ENCODE measurements around the gene MAP1LC3B. TPM values are rescaled to one million over a fixed set of nuclear protein-coding genes. Genes with fewer than 3 reads are reported as not detected.
"Not testable (repeated sequence)": the region's sequence is repeated elsewhere in the genome, so short reads cannot be mapped to it uniquely, and the experiment has no call there.

The MAP1LC3B gene
- total RNA-seq, 1 donor from 2014 or later: 125 TPM

DNA sequence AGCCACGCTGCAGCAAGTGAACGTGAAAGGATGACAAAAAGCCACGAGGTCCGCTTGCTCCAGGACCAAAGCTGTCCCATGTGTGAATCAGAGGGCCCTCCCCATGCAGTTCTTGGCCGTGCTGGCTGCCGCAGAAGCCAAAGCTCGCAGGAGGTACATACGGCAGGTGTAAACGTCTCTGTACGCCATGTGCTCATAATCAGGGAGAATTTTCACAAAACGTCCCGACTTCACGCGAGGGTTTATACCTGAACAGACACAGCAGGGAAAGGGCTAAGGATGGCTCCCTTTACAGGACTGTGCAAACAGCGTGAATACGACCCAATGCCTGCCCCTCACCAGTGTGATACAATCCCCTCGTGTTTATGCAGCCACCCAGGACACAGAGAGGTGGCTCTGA, 33.9 kb upstream of the MAP1LC3B start:
- DNase-seq (ENCODE audit: missing footprints) (peak; percentile 48), ATAC-seq (no peak)
- intact Hi-C loops (cut with DNase I): loop anchor here (5.0 kb wide), 1 partner anchor 36 kb away; no protein-coding TSS in a partner anchor

DNA sequence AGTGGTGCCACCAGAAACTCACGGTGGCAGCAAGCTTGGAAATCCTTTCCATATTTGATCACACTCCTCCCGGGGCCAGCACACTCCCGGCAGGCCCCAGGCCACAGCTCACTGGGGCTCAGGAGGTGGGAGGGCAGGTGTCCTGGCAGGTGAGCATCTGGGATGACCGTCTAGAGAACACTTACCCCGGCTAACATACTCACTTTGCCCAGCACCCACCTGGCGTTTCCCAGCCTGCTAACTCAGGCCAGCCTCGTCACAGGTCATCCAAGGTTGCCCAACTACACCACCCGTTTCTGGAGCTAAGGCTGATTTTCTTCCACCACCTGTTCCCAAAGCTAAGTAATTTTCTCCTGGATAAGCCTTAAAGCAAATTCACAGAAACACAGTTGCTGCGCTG, 33.4 kb upstream of the MAP1LC3B start:
- ATAC-seq (no peak), DNase-seq (ENCODE audit: missing footprints) (peak; percentile 48)
- intact Hi-C loops (cut with DNase I): loop anchor here (5.0 kb wide), 1 partner anchor 36 kb away; no protein-coding TSS in a partner anchor

DNA sequence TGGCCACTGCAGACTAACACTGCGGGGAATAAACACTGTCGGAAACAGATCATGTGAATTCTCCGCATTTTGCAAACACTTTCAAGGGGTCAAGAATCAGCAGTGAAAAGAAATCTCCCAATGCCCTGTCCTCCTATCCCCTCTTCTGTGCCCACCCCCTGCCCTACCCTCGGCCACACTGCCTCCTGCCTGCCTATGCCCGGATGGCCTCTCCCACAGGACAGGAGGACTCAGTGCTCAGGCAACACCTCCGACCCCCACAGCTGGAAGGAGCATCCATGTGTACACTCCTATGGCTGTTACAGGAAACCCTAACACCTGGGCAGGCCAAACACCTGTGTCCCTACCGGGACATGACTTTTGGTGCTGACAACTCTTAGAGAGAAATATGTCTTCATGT, 33.0 kb upstream of the MAP1LC3B start:
- DNase-seq (ENCODE audit: missing footprints) (peak; percentile 17), ATAC-seq (no peak)
- intact Hi-C loops (cut with DNase I): loop anchor here (5.0 kb wide), 1 partner anchor 37 kb away; no protein-coding TSS in a partner anchor

DNA sequence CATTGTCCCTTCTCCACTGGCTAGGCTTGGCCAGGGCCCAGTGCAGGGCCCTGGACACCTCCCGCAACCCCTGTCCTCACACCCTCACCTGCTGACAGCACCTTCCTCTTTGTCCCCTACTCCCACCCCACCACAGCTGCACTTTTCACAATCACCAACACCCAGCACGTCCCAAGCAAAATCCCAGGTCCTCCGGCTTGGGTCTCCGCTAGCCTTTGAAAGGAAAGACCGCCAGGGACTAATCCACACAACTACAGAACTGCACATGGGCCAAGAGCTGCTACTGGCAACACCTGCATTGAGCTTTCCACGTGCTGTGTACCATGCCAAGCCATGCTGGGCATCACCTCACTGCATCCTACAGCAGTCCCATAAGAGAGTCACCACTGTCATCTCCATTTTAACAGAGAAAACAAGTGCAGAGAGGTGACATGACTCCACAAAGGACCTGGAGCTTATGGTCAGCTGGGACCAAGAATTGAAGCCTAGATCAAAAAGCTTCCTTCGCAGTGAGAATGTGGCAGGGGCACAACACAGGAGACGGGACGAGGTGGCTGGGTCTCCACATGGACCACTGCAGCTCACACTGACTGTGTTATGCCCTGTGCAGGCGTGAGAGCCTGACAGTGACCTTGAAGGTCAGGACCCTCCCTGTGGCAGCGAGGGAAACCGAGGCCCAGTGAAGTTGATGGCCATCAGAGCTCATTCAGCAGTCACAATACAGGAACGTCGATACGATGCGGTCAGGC, 31.1 kb upstream of the MAP1LC3B start:
- intact Hi-C loops (cut with DNase I): no loop called here
- DNase-seq (ENCODE audit: missing footprints) (peak; percentile 30), ATAC-seq (no peak)

DNA sequence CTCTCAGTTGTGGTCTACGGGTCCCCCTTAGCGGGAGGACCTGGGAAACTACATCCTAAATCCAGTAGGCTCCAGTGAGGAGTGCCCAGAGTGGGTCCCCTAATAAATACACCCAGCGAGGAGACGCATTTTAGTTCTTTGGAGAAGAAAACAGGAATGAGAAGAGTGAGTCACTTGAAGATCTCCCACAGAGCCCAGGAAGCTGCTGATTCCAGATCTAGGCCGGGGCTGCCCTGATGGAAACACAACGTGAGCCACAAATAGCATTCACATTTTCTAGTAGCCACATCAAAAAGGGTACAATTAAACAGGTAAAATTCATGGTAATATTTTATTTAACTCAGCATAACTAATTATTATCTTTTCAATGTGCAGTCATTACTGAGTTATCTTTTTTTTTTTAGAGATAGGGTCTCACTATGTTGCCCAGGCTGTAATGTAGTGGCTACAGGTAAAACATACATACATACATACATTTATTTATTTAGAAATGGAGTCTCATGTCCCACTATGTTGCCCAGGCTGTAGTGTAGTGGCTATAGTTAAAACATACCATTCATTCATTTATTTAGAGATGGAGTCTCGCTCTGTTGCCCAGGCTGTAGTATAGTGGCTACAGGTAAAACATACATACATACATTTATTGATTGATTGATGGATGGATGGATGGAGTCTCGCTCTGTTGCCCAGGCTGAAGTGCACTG, 30.1 kb upstream of the MAP1LC3B start:
- no peak for ATAC-seq
- no peak for DNase-seq (ENCODE audit: missing footprints)
- intact Hi-C loops (cut with DNase I): no loop called here

DNA sequence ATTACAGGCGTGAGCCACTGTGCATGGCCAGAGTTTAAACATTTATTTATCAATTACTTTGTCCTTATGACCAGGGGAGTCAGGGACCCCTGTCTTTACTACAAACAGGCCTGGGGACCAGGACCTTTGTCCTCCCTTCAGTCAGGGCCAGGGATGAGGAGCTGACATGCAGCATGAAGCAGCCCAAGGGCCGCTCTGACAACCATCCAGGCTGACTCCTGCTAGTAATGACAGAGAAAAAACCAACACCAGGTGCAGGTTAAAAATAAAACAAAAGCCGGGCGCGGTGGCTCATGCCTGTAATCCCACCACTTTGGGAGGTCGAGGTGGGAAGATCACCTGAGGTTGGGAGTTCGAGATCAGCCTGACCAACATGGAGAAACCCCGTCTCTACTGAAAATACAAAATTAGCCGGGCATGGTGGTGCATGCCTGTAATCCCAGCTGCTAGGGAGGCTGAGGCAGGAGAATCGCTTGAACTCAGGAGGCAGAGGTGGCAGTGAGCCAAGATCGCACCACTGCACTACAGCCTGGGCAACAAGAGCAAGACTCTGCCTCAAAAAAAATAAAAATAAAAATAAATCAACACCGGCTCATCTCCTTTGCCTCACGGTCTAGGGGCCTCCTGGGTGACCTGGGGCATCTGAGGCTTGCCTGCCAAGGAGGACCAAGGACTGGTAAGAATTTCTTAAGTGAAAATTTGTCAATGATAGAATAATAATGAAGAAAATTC, 29.1 kb upstream of the MAP1LC3B start:
- ATAC-seq; DNase-seq (ENCODE audit: missing footprints); intact Hi-C loops (cut with DNase I): not testable (repeated sequence)

DNA sequence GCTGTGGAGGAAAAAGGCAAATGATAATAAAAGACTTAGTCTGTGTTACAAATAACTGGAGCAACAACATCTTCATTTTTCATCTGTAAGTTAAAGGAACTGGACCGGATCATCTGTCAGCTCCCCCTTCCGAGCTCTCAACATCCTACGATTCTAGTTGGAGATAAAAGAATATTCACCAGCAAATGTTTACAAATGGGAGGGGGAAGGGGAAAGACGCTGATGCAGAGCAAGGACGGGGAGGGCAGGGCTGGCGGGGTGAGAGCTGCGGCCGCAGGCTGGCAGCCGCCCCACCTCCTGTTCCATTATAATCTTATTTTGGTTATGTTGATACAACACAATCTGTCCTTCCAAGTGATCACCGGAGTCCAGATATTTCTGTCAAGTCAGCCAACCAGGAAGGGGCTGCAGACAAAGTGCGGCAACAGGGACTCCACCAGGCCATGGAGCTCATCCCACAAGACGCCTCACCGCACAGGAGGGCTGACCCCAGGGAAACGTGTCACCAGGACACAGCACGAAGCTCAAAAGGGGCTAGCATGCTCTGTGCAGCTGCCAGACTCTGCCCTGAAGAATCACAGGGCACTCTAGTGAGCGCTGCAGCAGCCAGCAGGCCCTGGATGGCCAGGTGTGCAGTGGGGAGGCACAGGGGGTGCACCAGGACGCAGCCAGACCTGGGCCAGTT, 28.2 kb upstream of the MAP1LC3B start:
- no peak for DNase-seq (ENCODE audit: missing footprints)
- intact Hi-C loops (cut with DNase I): no loop called here
- peak; percentile 83 for ATAC-seq

DNA sequence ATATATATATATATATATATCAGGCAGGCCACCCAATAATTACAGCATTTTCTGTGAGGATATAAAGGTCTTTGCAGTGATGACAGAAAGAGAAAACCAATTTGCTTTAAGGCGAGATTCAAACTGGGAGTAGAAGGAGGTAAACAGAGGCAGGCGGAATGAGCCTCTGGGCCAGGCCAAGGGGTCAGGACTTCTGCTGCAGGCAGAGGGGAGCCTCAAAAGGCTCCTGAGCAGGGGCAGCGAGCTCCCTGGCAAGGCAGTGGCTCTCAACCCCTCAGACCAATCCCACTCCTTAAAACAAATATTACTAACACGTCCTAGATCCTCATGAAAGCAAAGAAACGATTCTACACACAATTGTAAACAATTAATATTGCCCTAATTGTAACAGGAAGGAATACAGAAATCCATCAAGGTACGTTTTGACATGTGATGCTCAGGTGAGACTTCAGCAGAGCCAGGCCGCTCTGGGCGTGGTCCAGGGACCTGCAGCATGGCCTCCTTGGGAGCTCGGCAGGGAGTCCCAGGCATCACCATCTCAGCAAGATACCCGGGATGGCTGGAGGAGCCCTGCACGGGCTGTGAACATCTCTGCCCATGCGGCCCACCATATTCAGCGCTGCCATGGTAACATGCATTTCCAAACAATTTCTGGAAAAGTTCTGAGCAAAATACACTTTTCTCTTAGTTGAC, 27.0 kb upstream of the MAP1LC3B start:
- intact Hi-C loops (cut with DNase I): no loop called here
- ATAC-seq (no peak), DNase-seq (ENCODE audit: missing footprints) (no peak)

DNA sequence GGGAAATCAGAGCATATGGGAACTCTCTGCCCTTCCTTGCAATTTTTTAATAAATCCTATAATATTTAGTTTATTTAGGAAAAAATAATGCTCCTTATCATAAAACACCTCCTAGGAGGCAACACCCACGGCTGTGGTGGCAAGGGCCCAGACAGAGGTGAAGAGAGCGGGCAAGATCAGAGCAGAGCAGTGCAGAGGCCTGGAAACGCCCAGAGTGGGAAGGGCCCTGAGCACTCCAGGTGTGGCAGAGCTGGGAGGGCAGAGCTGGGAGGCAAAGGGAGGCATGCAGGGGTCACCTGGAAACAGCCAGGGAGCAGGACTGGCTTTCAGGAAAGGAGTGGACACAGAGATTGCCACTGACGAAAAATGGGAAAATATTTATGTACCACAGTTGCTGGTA, 25.8 kb upstream of the MAP1LC3B start:
- intact Hi-C loops (cut with DNase I): no loop called here
- no peak for ATAC-seq
- DNase-seq (ENCODE audit: missing footprints): no peak

DNA sequence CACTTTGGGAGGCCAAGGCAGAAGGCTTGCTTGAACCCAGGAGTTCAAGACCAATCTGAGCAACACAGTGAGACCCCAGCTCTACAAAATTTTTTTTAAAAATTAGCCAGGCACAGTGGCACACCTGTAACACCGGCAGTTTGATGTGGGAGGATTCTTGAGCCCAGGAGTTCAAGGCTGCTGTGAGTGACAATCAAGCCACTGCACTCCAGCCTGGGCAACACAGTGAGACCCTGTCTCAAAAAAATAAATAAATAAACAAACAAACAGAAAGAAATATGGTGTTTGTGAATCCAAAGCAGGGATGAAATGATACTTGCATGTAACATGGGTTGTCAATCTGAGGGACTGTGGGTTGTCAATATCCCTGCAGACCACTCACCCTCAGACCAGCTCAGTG, 25.2 kb upstream of the MAP1LC3B start:
- DNase-seq (ENCODE audit: missing footprints) (no peak), ATAC-seq (no peak)
- intact Hi-C loops (cut with DNase I): no loop called here

DNA sequence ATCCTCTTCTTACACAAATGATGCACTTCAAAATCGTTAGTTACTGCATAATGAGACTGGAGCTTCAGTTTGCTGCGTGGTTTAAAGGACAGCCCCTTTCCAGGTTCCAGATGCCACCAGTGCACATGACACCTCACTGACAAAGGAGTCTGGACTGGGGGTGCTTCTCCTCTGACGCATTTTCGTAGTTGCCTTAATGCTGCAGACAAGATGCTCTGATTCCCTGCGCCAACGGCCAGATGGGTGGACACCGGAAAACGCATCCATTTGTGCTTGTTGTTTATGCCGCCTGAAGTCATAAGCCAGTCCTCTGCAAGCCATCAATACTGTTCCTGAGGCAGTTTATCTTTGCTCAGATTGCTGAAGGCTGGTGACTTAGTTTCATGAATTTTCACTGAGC, 24.6 kb upstream of the MAP1LC3B start:
- intact Hi-C loops (cut with DNase I): no loop called here
- DNase-seq (ENCODE audit: missing footprints) (no peak), ATAC-seq (no peak)

DNA sequence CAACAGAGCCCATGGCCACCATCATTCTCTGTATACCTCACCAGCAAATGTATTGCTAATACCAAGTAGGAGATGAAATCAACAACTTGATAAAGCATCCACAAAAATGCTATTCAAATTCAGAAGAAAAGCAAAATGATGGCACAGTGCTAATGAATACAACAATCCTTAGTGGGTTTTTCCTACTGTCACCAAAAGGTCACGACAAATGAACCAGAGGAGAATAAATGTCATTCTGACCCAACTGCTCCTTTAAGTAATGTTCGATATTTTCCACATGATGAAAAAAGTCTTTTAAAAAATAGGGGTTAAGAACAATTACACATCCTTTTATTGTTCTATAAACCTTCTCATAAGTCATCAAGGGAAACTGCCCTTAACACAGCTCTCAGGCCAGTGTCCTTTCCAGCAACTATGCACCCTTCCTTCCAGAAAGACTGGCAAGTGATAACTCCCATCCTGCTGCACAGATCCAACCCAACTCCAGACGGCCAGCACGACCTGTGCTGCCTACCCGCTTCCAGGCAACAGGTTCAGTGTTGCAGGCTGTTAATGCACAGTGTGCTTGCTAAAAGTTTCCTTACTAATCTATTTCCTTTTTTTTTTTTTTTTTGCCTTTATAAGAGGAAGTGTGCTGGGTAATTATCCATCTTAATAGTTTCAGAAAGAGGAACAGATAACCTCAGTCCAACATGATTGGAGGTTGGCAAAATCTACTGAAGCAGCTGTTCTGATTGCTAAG, 23.9 kb upstream of the MAP1LC3B start:
- ATAC-seq: peak; percentile 34
- intact Hi-C loops (cut with DNase I): no loop called here
- DNase-seq (ENCODE audit: missing footprints): no peak

DNA sequence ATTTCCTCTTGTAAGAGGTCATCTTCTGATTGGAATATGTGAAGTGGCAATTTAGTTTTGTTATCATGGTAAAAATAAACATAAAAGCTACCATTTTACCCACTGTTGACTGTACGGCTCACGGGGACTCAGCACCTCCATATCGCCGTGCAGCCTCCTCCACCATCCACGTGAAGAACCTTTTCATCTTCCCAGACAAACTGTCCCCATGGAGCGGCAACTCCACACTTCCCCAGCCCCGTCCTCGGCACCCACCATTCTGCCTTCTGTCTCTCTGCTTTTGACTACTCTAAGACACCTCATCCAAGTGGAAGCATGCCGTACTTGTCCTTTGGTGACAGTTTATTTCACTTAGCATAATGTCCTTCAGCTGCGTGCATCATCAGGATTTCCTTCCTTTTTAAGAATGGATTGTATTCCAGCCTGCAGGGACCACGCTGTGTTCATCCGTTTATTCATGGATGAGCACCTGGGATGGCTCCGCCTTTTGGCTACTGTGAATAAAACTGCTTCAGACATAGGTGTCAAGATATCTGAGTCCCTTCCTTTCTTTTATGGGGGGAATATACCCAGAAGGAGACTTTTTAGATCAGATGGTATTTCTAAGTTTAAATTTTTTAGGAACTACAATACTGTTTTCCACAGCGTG, 22.9 kb upstream of the MAP1LC3B start:
- intact Hi-C loops (cut with DNase I): no loop called here
- DNase-seq (ENCODE audit: missing footprints) (no peak), ATAC-seq (no peak)

DNA sequence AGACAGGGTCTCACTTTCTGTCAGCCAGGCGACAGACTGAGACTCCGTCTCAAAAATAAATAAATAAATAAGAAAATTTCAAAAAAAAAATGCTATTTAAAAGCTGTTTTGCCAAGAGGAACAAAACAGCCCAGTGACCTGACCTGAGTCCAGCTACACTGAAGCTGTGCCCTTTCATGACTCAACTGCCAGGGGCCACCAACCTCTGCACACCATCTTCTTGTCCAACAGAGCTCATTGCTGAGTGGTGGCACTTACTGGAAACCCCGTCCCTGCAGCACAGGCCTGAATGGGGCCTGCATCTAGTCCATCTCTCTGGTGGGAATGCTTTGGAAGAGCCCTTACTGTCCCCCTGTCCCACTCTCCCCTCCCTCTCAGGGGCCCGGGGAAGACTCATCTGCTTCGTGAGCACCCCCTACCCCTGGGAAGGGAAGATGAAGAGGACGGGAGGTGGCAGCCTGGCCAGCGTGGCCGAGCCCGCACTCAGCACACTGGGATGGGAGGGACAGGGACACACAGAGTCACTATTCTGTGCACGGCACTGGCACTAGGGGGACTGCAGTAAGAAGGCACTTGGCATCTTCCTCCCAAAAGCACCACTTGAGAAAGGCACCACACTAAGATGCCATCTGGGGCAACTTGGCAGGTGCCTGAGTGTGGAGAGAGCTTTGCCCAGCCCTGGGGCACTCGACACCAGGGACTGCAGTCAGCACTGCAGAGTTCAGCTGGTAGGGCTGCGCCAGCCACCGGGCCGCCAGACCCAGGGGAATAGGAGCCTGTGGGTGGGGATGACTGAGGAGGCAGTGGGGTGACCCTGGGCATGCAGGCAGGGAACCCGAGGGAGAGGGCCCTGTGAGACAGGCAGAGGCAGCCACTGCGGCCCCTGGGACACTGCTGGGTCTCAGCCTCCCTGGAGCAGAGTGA, 22.1 kb upstream of the MAP1LC3B start:
- ATAC-seq (peak; percentile 85), DNase-seq (ENCODE audit: missing footprints) (no peak)
- intact Hi-C loops (cut with DNase I): no loop called here

DNA sequence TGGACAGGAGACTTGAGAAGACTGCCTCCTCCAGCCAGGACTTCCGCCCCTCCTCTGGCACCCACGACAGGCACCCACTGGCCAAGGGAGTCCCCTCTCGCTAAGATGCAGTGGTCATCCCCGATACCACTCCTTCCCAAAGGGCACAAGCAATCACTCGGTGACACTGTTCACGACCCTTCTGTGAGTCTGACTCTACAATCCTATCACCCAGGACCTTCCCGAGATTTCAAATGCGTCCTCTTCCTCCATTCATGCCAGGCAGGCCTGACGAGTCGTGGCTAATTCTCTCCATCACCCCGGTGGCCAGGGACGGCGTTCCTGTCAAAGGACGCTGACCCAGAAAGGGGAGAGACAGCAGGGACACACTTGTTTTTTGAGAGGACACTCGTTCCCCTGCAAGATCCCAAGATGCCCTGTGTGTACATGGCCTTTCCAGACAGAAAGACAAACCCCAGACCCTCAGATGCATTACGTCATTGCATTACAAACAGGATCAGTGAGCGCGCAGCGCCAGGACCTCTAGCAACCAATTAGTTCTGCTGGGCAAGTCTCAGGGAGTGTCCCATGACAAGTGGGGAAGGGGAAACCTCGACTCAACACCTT, 20.8 kb upstream of the MAP1LC3B start:
- DNase-seq (ENCODE audit: missing footprints) (no peak), ATAC-seq (no peak)
- intact Hi-C loops (cut with DNase I): no loop called here

DNA sequence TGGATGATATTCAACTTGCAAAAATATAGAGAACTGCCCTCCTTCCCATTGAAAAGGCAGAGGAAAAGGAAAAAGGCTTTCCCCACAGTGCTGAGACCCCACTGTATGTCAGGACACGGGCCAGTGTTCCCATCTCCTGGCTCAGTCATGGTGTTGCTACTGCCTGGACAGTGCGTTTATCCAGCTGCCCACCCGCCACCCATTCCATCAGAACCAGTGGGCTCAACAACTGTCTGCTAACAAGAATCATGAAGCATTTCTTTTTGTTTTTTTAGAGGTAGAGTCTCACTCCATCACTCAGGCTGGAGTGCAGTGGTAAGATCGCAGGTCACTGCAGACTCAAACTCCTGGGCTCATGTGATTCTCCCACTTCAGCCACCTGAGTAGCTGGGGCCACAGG, 19.8 kb upstream of the MAP1LC3B start:
- intact Hi-C loops (cut with DNase I): no loop called here
- DNase-seq (ENCODE audit: missing footprints): no peak
- ATAC-seq: no peak
